Hematopoietic multipotent progenitor cell treated with erythropoietin and hydrocortisone succinate and interleukin-3 and kit ligand, for 15 days (in vitro differentiated cells): ENCODE measurements around the gene CDH15.

Source experiments
- DNase-seq: peaks from one replicate; pipeline ENCODE4 v3.0.0-alpha.2; 2015; ENCODE audit warnings: low spot score

CDH15 gene

GRCh38 chr16:89140981-89141883 lies 30.3 kb upstream of the CDH15 start:
- DNase-seq: no peak

GRCh38 chr16:89141884-89142267 lies 29.7 kb upstream of the CDH15 start:
- DNase-seq: no peak

GRCh38 chr16:89142474-89143195 lies 28.9 kb upstream of the CDH15 start:
- no peak for DNase-seq

GRCh38 chr16:89143201-89143741 lies 28.3 kb upstream of the CDH15 start:
- DNase-seq: no peak

GRCh38 chr16:89143911-89144675 lies 27.5 kb upstream of the CDH15 start:
- no peak for DNase-seq

- no peak for DNase-seq
These were observed 26.9 kb upstream of the CDH15 start for GRCh38 chr16:89144681-89145080.

GRCh38 chr16:89145406-89146161 lies 26.0 kb upstream of the CDH15 start:
- DNase-seq: no peak

GRCh38 chr16:89146211-89147005 lies 25.1 kb upstream of the CDH15 start:
- no peak for DNase-seq

GRCh38 chr16:89147085-89147817 lies 24.3 kb upstream of the CDH15 start:
- no peak for DNase-seq

GRCh38 chr16:89149386-89149785 lies 22.2 kb upstream of the CDH15 start:
- no peak for DNase-seq

GRCh38 chr16:89150090-89150835 lies 21.3 kb upstream of the CDH15 start:
- no peak for DNase-seq

- DNase-seq: no peak
These were observed 20.6 kb upstream of the CDH15 start for GRCh38 chr16:89150981-89151380.

- no peak for DNase-seq
These were observed 18.5 kb upstream of the CDH15 start for GRCh38 chr16:89152831-89153700.

- no peak for DNase-seq
These were observed 17.7 kb upstream of the CDH15 start for GRCh38 chr16:89153848-89154271.

GRCh38 chr16:89154390-89155183 lies 17.0 kb upstream of the CDH15 start:
- DNase-seq: no peak

GRCh38 chr16:89155184-89155679 lies 16.3 kb upstream of the CDH15 start:
- DNase-seq: no peak
